GM13977 (cell line): ENCODE measurements around the gene PTPRO.
A peak's percentile ranks its signal among the peaks of the same experiment; 100 is the strongest.

ENCODE experiments used
- DNase-seq: peaks from one replicate; pipeline ENCODE4 v3.0.0; 2012; ENCODE audit warnings: low spot score
- in situ Hi-C: fragments of 300-500 bp; cut with MboI; formaldehyde crosslinking; loops from one replicate; pipeline ENCODE4 v1.12.0; 2022; ENCODE audit warnings: low sequenced_read_pairs, low pct_unique_long_range_greater_than_20kb, mixed read lengths, inconsistent platforms; ENCODE audit not compliant: unreplicated experiment
- TF ChIP-seq, protein P1 (sequence below): IDR thresholded peaks from 2 replicates; pipeline ENCODE4 v1.5.1; 2012; ENCODE audit warnings: mild to moderate bottlenecking, control low read depth; ENCODE audit not compliant: insufficient read depth; ENCODE audit errors: extremely low read depth, missing control alignments

The PTPRO gene

DNA sequence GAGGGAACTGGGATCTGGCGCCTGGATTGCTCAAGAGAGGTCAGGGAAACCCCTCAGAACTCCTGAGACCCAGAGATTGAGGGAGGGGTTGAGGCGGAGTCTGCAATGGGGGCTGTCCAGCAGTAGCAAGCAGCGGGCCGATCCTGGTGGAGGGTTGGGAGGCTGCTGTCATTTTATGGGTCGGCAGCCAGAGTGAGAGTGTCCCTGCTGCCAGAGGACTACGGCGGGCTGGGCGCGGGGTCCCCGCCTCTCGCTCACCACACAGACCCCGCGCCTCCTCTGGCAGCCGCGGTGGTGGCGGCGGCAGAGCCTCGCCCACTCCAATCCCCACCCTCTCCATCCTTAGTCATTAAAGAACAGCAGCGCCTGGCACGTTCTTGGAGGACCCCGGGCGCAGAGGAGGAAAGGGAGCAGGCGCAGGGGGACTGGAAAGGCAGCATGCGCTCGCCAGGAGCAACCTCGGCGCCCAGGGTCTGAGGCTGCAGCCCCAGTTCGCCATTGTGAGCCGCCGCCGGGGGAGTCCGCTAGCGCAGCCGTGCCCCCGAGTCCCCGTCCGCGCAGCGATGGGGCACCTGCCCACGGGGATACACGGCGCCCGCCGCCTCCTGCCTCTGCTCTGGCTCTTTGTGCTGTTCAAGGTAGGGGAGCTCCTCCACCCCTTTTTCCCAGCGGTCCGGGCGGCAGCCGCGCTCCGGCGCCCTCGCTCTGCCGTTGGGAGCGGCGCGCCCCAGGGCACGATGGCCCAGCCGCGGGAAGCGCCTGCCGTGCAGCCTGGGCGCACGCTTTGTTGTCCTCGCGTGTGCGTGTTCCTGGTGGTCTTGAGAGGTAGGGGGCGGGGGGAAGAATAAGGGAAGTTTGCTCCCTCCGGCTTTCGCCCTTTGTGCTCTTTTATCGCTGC is at the start of gene PTPRO:
Gene PTPRO, plus strand, starts transcription at position 345 of the 898 bp plus-strand sequence.
- DNase-seq, result no peak
- TF ChIP-seq, protein P1, sequence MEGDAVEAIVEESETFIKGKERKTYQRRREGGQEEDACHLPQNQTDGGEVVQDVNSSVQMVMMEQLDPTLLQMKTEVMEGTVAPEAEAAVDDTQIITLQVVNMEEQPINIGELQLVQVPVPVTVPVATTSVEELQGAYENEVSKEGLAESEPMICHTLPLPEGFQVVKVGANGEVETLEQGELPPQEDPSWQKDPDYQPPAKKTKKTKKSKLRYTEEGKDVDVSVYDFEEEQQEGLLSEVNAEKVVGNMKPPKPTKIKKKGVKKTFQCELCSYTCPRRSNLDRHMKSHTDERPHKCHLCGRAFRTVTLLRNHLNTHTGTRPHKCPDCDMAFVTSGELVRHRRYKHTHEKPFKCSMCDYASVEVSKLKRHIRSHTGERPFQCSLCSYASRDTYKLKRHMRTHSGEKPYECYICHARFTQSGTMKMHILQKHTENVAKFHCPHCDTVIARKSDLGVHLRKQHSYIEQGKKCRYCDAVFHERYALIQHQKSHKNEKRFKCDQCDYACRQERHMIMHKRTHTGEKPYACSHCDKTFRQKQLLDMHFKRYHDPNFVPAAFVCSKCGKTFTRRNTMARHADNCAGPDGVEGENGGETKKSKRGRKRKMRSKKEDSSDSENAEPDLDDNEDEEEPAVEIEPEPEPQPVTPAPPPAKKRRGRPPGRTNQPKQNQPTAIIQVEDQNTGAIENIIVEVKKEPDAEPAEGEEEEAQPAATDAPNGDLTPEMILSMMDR, result no peak
- in situ Hi-C loops, result no loop called here

- no peak for DNase-seq
- TF ChIP-seq, protein P1, result no peak
- in situ Hi-C loops, result loop anchor here (10.0 kb wide), 1 partner anchor 251 kb away; no protein-coding TSS in a partner anchor
Measured at GRCh38 chr12:15273896-15274295, 48.4 kb upstream of the PTPRO start.

GRCh38 chr12:15274561-15274967 is 47.7 kb upstream of the PTPRO start:
- TF ChIP-seq, protein P1, result no peak
- in situ Hi-C loops, result loop anchor here (10.0 kb wide), 1 partner anchor 250 kb away; no protein-coding TSS in a partner anchor
- no peak for DNase-seq

- TF ChIP-seq, protein P1, result peak; percentile 65
- in situ Hi-C loops, result loop anchor here (10.0 kb wide), 1 partner anchor 249 kb away; no protein-coding TSS in a partner anchor
- no peak for DNase-seq
Measured at GRCh38 chr12:15276088-15276698, 46.1 kb upstream of the PTPRO start.

DNA sequence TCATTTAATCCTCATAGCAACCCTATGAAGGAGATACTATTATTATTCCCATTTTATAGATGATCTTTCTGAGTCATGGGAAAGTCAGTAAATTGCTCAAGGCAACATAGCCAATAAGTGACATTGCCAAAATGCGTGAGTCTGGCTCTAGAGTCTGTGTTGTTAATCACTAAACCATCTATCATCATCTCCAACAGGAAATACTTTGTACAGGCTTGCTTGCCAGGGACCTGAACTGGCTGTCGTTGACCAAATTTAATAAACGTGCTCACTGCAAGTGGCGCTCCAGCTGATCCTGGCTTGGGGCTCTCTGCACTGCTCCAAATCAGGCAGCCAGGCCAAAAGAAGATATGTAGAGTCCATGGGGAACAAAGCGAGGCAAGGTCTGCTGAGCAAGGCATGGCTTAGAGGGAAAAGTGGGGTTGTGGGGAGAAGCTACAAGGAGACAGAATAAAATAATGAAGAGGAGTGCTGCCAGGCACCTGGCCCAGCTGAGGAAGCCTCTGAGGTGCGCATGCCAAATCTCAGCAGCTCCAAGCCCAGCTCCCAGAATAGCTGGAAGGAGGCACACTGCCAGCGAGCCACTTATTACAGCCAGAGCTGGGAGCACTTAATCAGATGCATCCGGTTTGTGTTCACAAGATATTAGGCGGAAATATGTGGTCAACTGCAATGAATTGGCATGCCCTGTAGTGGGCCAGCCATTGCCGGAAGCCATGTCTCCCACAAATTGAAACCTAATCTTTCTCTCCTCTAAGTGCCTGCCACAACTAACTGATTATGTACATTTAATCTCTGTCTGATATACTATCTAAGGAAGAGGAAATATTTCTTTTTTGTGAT is 43.3 kb upstream of the PTPRO start:
- no peak for DNase-seq
- TF ChIP-seq, protein P1, result no peak
- in situ Hi-C loops, result loop anchor here (10.0 kb wide), 1 partner anchor 246 kb away; no protein-coding TSS in a partner anchor

DNA sequence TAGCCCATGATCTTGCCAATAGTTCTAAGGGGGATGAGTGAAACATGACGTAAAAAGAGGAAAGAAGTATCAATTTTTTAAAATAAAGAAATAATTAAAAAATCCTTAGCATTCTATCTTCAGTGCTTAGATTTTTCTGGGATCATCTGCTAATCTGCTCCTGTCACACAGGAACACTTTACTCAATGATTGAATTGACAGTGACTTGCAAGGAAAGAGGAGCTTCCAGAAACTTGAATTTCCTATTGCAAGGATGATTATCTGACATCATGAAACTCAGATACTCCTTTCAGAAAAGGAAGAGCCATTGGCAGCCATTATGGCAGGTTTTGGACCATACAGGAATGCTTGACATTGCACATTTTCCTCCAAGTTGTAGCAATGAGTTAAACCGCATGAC is 41.4 kb upstream of the PTPRO start:
- TF ChIP-seq, protein P1, result no peak
- no peak for DNase-seq
- in situ Hi-C loops, result no loop called here
